HG03558 (cell line): ENCODE measurements around the gene MTURN.
A peak's percentile ranks its signal among the peaks of the same experiment; 100 is the strongest.
"Not testable (repeated sequence)": the region's sequence is repeated elsewhere in the genome, so short reads cannot be mapped to it uniquely, and the experiment has no call there.

Experiments used
- ATAC-seq: cut with Tn5 transposase; IDR thresholded peaks from one replicate; pipeline ENCODE4 v1.9.1; 2021; ENCODE audit warnings: moderate number of reproducible peaks; ENCODE audit not compliant: unreplicated experiment; ENCODE audit errors: extremely low read depth

Gene MTURN

DNA sequence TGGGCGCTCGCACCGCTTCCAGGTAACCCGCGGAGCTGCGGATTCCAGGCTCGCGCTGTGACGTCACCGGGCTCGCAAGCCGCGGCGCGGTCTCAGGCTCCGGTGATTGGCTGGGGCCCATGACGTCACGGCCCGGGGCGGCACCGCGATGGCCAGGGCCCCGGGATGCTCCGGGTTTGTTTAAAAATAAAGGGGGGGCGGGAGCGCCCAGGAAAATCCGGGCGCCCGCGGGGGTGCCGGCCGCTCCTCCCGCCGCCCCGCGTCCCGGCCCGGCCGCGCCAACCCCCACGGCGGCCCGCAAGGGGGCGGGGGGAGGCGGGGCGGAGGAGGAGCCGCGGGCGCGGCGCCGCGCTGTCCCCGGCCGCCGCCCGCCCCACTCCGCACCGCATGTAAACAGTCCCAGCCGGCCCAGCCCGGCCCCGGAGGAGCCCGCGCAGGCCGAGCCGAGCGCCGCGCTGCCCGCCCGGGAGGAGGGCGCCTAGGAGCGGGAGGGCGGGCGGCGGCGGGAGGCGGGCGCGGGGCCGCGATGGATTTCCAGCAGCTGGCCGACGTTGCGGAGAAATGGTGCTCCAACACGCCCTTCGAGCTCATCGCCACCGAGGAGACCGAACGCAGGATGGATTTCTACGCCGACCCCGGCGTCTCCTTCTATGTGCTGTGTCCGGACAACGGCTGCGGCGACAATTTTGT lies at the start of gene MTURN:
Gene MTURN, plus strand, starts transcription at position 376 of the 690 bp plus-strand sequence. Its CDS starts 151 bp downstream, at position 527.
- peak; percentile 70 for ATAC-seq

DNA sequence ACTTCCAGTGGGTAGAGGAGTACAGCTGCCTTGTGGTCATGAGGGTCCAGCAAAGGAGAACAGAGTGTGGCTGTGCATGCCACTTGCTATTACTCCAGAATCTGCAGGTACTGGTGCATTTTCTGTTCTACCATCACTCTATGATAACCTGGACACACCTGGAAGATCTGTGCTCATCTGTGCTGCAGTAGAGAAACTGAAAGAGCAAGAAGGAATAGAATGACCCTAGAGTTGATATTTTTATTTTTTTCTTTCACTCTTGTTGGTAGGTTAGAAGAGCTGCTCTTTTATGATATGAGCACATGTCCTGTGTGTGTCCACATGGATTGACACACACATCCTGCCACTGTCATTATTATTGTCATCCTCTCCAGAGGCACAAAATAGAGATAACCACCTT lies 48.3 kb upstream of the MTURN start:
- no peak for ATAC-seq

DNA sequence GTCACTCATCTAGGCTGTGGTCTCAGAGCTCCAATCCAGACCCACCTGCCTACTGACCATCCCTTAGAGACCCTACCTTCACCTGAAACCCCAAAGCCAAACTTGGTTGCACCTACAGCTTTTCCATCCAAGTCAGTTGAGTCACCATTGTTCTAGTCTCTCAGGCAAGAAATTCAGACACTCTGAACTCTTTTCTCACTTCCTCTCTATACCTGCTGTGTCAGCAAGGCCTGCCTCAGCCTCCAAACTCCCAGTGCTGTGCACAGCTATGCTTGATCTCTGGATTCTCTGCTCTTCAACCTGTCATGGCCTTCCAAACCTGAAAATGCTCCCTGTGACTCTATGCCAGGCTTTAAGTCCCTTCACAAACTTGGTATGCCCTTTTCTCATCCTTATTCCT lies 47.4 kb upstream of the MTURN start:
- no peak for ATAC-seq

DNA sequence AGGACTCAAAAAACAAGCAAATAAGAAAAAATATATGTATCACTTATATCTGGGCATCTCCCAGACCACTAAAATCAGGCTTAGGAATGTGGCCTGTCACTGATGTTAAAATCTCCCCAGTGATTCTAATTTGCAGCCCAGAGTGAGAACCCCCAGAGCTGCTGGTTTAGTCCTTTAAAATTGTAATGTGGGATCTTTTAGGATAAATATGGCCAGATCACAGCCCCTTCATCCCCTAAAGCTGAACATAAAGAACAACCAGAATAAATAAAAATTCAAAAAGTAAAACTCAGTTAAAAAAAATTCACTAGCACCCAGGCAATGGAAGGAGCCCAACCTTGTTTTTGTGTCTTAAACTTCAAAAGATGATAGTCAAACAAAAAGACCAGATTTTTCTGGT lies 46.4 kb upstream of the MTURN start:
- no peak for ATAC-seq

DNA sequence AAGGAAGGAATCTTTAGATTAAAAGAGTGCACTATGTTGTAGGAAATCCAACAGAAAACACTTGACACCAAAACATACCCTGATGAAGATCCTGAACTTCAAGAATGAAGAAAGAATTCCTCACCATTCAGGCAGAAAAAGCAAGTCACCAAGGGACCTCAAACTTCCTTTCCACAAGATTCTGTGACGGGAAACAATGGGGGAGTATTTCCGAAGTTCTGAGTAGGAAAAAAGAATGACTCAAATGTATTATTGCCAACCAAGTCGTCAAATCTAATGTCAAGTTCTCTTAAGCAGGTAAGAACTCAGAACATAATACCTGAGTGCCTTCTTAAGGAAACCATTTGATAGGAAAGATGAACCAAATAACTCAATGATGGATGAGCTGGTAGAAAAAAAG lies 44.7 kb upstream of the MTURN start:
- ATAC-seq, result no peak

DNA sequence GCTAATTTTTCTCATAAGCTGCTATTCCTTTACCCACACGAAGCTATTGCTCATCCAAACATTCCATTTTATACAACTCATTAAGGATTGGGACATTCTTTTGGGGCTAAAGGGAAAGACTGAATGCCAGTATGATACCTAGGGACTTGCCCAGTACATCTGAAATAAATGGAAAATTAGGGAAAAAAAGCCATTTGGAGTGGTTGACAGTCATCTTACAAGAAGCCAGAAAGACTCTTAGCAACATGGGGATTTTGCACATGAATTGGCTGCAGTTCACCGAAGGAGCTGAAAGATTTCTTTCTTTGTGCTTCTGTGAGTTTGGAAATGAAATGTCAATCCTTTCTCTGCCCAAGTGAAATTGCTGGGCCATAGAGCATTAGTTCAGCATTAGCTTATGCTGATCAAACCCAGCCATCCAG lies 43.3 kb upstream of the MTURN start:
- ATAC-seq, result no peak

DNA sequence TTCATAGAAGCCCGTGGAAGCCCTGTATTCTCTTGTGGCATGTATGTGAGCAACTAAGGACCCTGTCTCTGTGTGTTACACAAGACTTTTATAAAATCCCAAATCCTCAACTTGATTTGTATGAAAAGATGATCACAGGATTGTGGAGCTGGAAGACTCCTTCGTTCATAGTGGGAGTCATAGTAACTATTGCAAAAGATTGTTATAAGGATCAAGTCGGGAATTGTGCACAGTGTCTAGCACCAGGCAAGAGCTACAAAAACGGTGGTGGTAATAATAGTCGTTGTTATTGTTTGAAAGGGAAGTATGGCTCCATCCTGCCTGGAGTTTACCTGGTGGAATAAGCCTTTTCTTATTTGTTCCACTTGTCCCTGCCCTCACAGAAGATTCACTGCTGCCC lies 42.8 kb upstream of the MTURN start:
- ATAC-seq, result no peak

DNA sequence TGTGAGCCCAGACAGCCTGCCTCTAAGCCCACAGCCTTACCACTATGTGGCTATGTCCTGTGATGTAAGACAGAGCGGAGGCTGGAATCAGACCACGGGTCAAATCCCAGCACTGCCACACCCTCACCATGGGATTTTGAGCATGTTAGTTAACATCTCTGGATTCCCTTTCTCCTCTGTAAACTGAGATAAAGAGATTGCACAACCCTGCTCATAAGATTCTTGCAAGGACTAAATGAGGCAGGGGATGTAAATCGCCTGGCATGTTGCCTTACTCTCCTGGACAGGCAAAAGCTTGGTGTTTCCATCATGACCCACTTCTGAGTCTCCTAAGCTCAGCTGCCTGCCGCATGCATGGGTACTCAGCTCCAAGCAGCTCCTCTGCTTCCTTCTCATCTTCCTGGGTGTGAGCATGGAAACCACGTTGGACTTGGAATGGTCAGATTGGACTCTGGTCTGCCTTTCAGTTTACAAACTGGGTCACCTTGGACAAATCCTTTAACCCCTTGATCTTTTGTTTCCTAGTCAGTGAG lies 41.3 kb upstream of the MTURN start:
- ATAC-seq, result no peak

DNA sequence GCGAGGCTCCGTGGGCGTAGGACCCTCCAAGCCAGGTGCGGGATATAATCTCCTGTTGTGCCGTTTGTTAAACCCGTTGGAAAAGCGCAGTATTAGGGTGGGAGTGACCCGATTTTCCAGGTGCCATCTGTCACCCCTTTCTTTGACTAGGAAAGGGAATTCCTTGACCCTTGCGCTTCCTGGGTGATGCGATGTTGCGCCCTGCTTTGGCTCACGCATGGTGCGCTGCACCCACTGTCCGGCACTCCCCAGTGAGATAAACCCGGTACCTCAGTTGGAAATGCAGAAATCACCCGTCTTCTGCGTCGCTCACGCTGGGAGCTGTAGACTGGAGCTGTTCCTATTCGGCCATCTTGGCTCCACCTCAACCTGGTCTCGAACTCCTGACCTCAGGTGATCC lies 36.2 kb upstream of the MTURN start:
- ATAC-seq, result not testable (repeated sequence)

DNA sequence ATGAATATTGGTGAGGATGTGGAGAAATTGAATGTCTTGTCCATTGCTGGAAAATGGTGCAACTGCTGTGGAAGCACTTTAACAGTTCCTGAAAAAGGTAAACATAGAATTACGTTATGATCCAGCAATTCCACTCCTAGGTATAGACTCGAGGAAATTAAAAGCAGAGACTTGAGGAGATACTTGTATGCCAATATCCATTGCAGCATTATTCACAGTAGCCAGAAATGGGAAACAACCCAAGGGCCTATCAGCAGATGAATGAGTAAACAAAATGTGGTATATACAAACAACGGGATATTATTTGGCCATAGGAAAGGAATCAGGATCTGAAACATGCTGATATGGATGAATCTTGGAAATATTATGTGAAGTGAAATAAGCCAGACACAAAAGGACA lies 32.5 kb upstream of the MTURN start:
- no peak for ATAC-seq

DNA sequence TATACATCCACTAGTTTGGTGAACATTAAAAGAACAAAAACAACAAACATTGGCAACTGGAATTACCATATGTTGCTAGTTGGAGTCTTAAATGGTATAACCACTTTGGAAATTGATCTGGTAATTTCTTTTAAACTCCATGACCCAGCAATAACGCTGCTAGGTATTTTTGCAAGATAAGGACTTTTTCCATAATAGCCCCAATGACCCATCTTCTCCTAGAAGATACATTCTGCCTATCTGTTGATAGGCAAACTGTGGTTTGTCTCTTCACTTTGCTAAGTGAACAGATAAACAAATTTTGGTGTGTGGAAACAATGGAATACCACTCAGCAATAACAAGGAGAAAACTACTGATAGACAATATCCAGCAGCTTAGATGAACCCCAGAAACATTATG lies 30.6 kb upstream of the MTURN start:
- no peak for ATAC-seq

DNA sequence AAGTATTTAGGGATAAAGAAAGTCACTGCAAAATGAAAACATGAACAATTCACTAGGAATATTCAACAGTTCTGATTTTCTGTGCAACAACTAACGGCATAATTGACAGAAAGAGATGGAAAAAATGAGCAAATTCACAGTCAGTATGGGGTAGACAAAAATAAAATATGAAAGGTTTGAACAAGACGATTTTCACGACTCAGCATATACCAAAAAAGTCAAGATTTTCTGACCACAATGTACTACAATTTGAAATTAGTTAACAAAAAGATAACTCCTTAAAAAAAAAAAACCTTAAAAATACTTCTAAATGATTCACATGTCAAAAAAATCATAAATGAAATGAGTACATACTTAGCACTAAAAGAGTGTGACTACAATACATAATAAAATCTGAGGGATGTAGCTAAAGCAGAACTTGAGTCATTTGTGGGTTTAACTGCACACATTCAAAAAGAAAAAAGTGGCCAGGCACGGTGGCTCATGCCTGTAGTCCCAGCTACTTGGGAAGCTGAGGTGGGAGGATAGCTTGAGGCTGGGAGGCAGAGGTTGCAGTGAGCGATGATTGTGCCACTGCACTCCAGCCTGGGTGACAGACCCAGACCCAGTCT lies 22.6 kb upstream of the MTURN start:
- no peak for ATAC-seq

DNA sequence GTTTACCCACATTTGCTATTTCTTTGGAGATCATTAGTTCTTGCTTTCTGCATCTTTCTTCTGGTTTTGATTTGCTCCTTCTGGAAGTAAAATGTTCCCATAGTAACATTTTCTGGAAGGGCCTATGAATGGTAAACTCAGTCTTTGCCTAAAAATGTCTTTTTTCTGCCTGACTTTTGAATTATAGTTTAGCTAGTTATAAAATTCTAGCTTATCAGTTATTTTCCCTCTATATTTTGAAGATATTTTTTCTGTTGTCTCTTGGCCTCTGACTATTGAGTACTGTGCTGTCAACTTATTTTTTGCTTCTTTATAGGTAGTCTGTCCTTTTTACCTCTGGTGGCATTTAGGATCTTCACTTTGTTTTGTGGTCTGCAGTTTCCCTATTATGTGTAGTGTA lies 21.6 kb upstream of the MTURN start:
- no peak for ATAC-seq

DNA sequence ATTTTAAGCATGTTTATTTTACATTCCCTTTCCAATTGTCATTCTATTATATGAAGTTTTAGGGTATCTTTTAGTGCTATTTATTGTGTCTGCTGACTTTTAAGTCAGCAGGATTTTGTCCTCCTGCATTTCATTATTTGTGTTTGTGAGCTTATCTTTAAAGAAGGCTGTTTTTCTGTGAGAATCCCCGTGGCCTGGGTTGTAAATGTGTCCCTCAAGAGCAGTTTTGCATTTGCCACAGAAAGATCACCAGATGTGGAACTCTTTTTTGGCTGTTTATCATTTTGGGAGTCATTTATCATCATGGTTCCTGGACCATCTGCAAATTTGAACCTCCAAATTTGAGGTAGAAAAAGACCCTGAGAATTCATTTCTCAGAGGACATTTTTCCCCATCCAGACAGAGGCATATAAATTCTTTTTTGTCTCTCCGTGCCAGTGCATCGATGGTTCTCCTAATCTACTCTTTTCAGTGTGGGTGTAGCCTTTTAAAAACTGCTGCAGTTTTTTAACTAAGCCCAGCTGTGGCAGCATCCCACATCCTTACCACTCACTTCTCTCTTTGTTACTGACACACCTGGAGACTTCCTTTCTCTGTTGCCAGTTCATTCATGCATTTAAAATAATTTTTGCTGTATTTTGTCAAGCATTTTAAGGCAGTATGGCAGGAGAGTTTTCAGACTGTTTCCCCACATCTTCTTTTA lies 20.1 kb upstream of the MTURN start:
- no peak for ATAC-seq

DNA sequence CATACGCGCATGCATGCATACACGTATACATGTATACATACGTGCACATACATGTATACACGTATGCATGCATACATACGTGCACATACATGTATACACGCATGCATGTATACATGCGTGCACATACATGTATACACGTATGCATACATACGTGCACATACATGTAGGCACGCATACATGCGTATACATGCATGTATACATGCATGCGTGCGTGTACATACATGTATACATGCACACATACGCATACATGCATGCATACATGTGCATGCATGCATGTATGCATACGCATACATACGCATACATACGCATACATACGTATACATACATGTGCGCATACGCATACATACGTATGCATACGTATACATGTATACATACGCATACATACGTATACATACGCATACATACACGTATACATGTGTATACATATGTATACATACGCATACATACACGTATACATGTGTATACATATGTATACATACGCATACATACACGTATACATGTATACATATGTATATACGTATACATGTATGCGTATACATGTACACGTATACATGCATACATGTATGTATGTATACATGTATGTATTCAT lies 19.0 kb upstream of the MTURN start:
- no peak for ATAC-seq

DNA sequence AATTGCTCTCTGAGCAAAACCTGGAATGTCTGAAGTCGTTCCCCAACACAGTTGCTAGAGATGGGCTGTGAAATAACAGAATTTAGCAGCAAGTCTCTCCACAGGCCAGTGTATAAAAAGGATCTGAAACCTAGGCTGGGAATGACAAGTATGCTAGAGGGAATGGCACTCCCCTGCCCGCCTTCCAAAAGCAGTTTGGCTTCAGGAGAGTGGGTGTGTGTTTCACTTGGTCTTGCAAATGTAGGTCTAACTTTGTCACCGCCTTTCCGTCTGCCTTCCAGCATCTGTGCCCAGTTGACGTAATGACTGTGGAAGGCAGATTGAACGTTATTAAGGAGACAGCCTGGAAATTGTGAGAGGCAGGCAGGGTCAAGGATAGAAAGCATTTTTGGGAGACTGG lies 18.0 kb upstream of the MTURN start:
- no peak for ATAC-seq

DNA sequence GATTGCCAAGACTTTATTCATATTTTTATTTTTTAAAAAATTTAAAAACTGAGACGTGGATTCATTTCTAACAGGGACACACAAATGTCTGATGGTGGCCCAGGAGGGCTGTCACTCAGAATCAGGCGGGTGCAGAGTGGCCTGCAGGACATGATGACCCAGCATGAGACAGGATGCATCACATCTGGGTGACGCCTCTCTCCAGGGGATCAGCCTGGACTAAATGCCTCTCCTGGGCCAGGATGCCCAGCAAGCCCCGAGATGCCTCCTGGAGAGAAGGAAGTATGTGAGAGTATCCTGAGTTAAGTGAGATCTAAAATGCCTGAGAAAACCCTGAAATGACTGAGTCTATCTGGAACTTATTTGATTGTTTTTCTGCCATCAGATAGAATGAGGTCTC lies 16.9 kb upstream of the MTURN start:
- ATAC-seq, result no peak

DNA sequence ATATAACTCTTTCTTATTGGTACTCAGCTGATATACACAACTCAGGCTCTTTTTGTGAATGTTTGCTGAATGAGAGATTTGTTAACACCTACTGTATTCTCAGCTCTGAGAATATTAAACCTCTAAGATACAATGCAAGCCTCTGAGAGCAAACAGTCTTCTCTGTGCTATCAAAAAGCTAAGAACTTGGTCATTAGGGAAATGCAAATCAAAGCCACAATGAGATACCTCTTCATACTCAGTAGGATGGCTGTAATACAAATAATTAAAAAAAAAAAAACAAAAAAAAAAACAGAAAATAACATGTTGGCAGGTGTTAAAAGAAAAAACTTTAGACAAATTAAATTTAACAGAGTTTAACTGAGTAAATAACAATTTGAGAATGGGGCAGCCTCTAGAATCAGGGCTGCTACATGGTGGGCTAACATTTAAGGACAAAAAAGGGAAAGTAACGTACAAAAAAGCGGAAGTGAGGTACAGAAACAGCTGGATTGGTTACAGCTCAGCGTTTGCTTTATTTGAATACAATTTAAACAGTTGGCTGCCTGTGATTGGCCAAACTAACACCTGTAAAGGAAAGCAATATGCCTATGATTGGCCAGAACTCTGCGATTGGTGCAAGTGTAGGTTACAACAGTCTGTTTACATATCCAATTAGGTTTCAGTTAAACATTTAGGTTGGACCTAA lies 14.8 kb upstream of the MTURN start:
- no peak for ATAC-seq

DNA sequence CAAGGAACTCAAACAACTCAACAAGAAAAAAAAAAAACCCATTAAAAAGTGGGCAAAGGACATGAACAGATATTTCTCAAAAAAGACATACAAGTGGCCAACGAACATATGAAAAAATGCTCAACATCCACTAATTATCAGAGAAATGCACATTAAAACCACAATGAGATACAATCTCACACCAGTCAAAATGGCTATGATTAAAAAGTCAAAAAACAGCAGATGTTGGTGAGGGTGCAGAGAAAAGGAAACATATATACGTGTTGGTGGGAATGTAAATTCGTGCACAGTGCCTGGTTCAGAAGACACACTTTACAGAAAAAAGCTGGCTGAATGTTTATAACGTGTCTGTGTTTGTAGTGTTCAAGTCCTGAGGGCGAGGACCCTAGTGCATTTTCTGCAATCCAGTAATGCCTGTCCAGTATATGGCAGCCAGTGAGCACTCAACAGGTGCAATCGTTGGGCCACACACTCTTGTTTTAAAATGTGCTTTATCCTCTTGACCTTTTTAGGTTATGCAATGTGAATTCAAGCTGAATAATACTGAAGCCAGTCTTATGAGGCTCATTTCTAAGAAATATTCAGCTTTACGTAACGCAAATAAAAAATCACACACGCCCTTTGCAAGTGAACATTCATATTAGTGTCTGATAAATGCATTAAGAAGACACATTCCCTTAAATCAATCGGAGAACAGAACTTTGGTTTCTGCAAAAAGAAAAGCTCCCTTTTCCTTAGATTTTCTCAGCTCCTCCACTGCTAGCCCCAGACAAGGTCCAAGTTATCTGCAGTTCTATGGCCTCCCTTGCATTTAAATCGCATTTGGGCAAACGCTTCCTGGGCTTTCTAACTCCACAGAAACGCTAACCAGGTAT lies 813 bp upstream of the MTURN start:
- ATAC-seq, result no peak
